Peyer's patch (tissue), 4 donors: Measurements from ENCODE around the gene HMOX1.

Experiments used
- CTCF ChIP-seq, 6 experiments: fragments of 450-650 bp in 4 of 6; fragments of 200-600 bp in 2 of 6; sonication (generic) in 1 of 6; IDR thresholded peaks; one replicate each; pipeline ENCODE4 v1.5.1; 2017 to 2019; ENCODE audit warnings: antibody characterized with exemption in 6 of 6, mild to moderate bottlenecking in 3 of 6, moderate library complexity in 1 of 6
- POLR2A ChIP-seq, 2 donors: fragments of 450-650 bp; IDR thresholded peaks; one replicate each; pipeline ENCODE4 v1.5.1; 2017; ENCODE audit warnings: antibody characterized with exemption in 2 of 2, mild to moderate bottlenecking in 2 of 2, moderate library complexity in 2 of 2

GRCh38 chr22:35400501-35400790 is 19.6 kb downstream of the HMOX1 start:
- TF ChIP-seq POLR2A (IDR thresholded peaks at IDR 0.05): no peak
- TF ChIP-seq CTCF (IDR thresholded peaks at IDR 0.05): no peak
